Peyer's patch (tissue), 4 donors: ENCODE results near the gene GALNS. TPM values are rescaled to one million over a fixed set of nuclear protein-coding genes. Genes with fewer than 3 reads are reported as not detected.
A peak's percentile ranks its signal among the peaks of the same experiment; 100 is the strongest.

Experiments used
- DNase-seq, 3 donors: peaks; one replicate each; pipeline ENCODE4 v3.0.0-alpha.2; 2017 to 2019
- H3K27ac ChIP-seq, 4 donors: fragments of 200-600 bp; sonication (generic); one replicate each; pipeline ENCODE4 v1.5.1; 2016 to 2019
- H3K27me3 ChIP-seq, 2 donors: fragments of 200-600 bp; sonication (generic); one replicate each; pipeline ENCODE4 v1.5.1; 2019
- H3K36me3 ChIP-seq, 3 donors: fragments of 200-600 bp; sonication (generic); one replicate each; pipeline ENCODE4 v1.5.1; 2016 to 2019
- H3K4me1 ChIP-seq, 4 donors: fragments of 200-600 bp; sonication (generic); one replicate each; pipeline ENCODE4 v1.5.1; 2016 to 2019
- H3K4me3 ChIP-seq, 4 donors: fragments of 200-600 bp; sonication (generic); 1 replicate in 3 of 4; 2 replicates in 1 of 4; pipeline ENCODE4 v1.5.1; 2016 to 2019; ENCODE audit warnings: mild to moderate bottlenecking in 1 of 4
- H3K9me3 ChIP-seq, 4 donors: fragments of 200-600 bp; sonication (generic); one replicate each; pipeline ENCODE4 v1.5.1; 2016 to 2019; ENCODE audit warnings: mild to moderate bottlenecking in 1 of 4
- CTCF ChIP-seq, 6 experiments: fragments of 450-650 bp in 4 of 6; fragments of 200-600 bp in 2 of 6; sonication (generic) in 1 of 6; IDR thresholded peaks; one replicate each; pipeline ENCODE4 v1.5.1; 2017 to 2019; ENCODE audit warnings: antibody characterized with exemption in 6 of 6, mild to moderate bottlenecking in 3 of 6, moderate library complexity in 1 of 6
- POLR2A ChIP-seq, 2 donors: fragments of 450-650 bp; IDR thresholded peaks; one replicate each; pipeline ENCODE4 v1.5.1; 2017; ENCODE audit warnings: antibody characterized with exemption in 2 of 2, mild to moderate bottlenecking in 2 of 2, moderate library complexity in 2 of 2
- total RNA-seq, 4 donors: library from RNA; depleted of rRNA; stranded (reverse); fragments of >200 nt; gene quantifications; one replicate each; pipeline ENCODE4 v1.1.0, GENCODE V29; 2016

Gene GALNS
- total RNA-seq, 4 donors from 2014 or later: 46.4 to 180 (median 133) TPM

GRCh38 chr16:88861359-88861758 is 4.6 kb upstream of the GALNS start:
- no peak for TF ChIP-seq CTCF (IDR thresholded peaks at IDR 0.05)
- TF ChIP-seq POLR2A (IDR thresholded peaks at IDR 0.05): no peak
- no peaks in the 10 kb centered on the region for H3K27me3 ChIP-seq
- H3K36me3 ChIP-seq: peaks cover 0 to 39% (median 0%) of the 10 kb centered on the region in 3 donors

GRCh38 chr16:88859381-88860091 is 2.8 kb upstream of the GALNS start:
- peaks cover 0 to 39% (median 0%) of the 10 kb centered on the region in 3 donors for H3K36me3 ChIP-seq
- H3K27me3 ChIP-seq: no peaks in the 10 kb centered on the region
- no peak for TF ChIP-seq CTCF (IDR thresholded peaks at IDR 0.05)
- TF ChIP-seq POLR2A (IDR thresholded peaks at IDR 0.05): no peak
- no peak overlapping the region for H3K27ac ChIP-seq
- no peak overlapping the region for H3K4me3 ChIP-seq
- peaks cover 0 to 22% (median 14%) of the 10 kb centered on the region in 4 donors for H3K4me1 ChIP-seq
- DNase-seq: no peak
- no peaks in the 10 kb centered on the region for H3K9me3 ChIP-seq

More at GRCh38 chr16:88861359-88861758, 4.6 kb upstream of the GALNS start:
- Histone ChIP-seq H3K27ac (no peak overlapping the region), H3K4me1 (peaks cover 0 to 9% (median 4%) of the 10 kb centered on the region in 4 donors), H3K9me3 (no peaks in the 10 kb centered on the region), H3K4me3 (no peak overlapping the region)
- DNase-seq: no peak

- DNase-seq: peak; percentile 81 to 91 (median 86)
- Histone ChIP-seq H3K27me3 (no peaks in the 10 kb centered on the region), H3K4me1 (peaks cover 0 to 32% (median 14%) of the 10 kb centered on the region in 4 donors), H3K4me3 (peak overlapping the region; percentile 81 to 95 (median 93)), H3K36me3 (peaks cover 0 to 39% (median 0%) of the 10 kb centered on the region in 3 donors), H3K27ac (peak overlapping the region; percentile 84 to 89 (median 86)), H3K9me3 (no peaks in the 10 kb centered on the region)
- TF ChIP-seq POLR2A (IDR thresholded peaks at IDR 0.05) (no peak), CTCF (IDR thresholded peaks at IDR 0.05) (peak; percentile 57 to 77 (median 70))
These were observed 1.1 kb upstream of the GALNS start for GRCh38 chr16:88857728-88858339.

- H3K27me3 ChIP-seq: no peaks in the 10 kb centered on the region
- peak in 2 of 3 donors; percentile 54 to 56 for DNase-seq
- no peaks in the 10 kb centered on the region for H3K9me3 ChIP-seq
- peak overlapping the region; percentile 81 to 95 (median 93) for H3K4me3 ChIP-seq
- TF ChIP-seq POLR2A (IDR thresholded peaks at IDR 0.05) (no peak), CTCF (IDR thresholded peaks at IDR 0.05) (no peak)
- peaks cover 0 to 32% (median 14%) of the 10 kb centered on the region in 4 donors for H3K4me1 ChIP-seq
- H3K27ac ChIP-seq: peak overlapping the region; percentile 84 to 89 (median 86)
- H3K36me3 ChIP-seq: peaks cover 0 to 31% (median 0%) of the 10 kb centered on the region in 3 donors
These were observed 472 bp downstream of the GALNS start for GRCh38 chr16:88856122-88856827.

GRCh38 chr16:88855736-88856121 is 1.0 kb downstream of the GALNS start:
- no peak for DNase-seq
- Histone ChIP-seq H3K27me3 (no peaks in the 10 kb centered on the region), H3K27ac (peak overlapping the region; percentile 84 to 89 (median 86)), H3K9me3 (no peaks in the 10 kb centered on the region), H3K4me1 (peaks cover 0 to 32% (median 14%) of the 10 kb centered on the region in 4 donors), H3K4me3 (peak overlapping the region; percentile 81 to 95 (median 93)), H3K36me3 (peaks cover 0 to 25% (median 0%) of the 10 kb centered on the region in 3 donors)
- TF ChIP-seq CTCF (IDR thresholded peaks at IDR 0.05): no peak
- TF ChIP-seq POLR2A (IDR thresholded peaks at IDR 0.05): no peak
